Right hindlimb (tissue), 1 donor: ENCODE data around the gene NSFL1C.

Experiments used
- DNase-seq: peaks from one replicate; pipeline ENCODE4 v3.0.0-alpha.2; 2018

Gene NSFL1C

DNA sequence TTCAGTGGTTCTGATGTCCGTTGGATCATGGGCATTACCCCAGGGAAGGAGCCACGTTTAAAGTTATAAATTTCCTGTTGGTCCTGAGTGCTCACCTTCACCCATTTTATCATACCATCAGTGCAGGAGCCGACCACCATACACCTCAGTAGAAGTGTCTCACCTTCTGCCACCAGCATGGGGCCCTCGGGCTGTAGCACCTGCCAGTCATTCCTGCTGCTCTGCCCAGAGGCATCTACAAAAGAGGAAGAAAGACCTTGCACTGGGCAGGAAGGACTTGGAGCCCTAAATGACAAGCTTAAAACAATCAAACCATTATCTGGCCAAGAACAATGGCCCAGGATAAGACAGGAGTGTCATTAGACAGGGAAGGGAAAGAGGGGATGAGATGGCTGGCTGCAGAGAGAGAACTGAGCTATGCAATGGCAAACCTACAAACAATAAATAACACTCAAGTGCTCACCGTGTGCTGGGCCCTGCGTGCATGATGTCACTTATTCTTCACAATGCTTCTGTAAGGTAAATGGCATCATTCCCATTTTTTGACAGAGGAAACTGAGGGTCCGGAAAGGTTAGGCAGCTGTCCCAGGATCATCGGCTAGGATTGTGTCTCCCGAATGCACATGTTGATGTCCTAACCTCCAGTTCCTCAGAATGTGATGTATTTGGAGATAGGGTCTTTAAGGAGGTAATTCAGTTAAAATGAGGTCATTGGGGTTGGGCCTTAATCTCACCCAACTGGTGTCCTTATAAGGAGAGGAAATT, 13.4 kb upstream of the NSFL1C start:
- no peak for DNase-seq

DNA sequence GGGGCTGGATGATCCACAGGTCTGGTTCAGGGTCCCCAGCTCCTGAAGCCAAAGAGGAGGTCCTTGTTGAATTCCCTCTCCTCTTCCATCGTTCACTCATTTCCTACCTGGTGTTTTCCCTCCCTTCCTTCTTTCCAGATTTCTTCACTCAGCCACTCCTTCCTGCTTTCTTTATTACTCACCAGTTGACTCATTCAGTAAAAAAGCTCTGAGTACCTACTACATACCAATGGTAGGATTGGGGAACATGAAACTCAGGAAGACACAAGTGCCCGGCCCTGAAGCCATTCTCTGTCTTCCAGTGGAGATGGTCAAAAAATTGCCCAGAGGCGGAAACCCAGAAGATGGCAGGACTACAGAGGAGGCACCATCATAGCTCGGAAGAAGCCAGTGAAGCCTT, 11.9 kb upstream of the NSFL1C start:
- no peak for DNase-seq

DNA sequence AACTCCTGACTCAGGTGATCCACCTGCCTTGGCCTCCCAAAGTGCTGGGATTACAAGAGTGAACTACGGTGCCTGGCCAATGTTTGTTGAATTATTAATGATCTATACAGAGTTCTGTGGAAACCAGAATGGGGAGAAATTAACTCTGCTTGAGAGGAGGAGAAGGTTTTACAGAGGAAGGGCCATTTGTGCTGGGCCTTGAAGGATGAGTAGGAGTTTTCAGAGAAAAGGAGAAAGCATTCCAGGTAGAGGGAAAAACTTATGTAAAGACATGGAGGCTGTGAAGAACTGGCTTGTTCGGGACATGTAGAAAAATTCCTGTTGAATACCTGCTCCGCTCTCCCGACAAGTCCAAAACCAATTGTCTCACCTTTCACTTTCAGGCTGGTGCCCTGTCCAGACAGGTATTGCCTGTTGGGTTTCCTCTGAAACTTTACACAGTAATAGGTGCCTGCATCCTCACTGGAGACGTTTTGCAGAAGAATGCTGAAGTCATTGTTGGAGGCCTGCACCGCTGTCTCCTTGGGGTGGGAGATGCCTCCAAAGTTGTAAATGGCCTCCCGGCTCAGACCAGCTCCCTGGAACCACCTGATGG, 11.3 kb upstream of the NSFL1C start:
- DNase-seq: no peak

DNA sequence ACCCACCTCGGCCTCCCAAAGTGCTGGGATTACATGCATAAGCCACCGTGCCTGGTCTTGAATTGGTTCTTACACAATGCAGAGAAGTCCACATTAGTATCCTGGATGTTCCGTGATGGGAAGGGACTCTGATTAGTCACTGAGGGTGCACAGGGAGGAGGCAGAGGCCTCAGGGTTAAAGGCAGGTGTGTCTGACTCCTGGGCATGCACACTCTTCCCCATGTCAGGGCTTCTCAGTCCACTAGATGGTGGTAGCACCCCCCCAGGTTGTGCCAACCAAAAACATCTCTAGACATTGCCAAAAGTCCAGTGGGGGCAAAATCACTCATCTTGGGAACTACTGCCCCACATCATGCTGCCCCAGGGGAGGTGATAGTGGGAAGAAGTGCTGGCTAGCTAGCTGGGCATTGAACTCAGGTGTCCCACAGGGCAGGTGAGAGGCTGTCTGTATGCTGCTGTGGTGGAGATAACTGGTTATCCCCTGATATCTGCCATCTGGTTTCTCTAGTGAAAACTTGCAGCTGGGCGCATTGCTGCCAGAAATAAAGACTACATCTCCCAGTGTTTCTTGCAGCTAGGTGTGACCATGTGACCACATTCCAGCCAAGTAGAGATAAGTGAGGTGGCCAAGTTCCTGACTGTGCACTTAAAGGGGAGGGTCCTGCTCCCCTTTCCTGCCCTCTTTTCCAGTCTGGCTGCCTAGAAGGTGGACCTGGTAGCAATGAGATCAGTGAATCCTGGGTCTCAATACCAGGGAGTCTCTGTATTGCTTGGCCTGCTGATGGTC, 8.4 kb upstream of the NSFL1C start:
- DNase-seq: no peak

DNA sequence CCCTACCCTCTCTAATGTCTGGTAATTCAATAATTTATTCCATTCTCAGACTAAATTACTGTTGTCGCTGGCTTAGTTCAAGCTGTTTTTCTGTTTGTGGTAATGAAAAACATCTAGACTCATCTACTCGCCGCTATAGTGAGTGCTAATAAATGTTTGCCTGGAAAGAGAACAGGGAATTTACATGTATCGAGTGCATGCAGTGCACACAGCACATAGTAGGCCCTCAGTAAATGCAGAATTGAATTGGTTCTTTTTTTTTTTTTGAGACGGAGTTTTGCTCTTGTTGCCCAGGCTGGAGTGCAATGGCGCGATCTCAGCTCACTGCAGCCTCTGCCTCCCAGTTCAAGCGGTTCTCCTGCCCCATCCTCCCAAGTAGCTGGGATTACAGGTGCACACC, 7.7 kb upstream of the NSFL1C start:
- no peak for DNase-seq

DNA sequence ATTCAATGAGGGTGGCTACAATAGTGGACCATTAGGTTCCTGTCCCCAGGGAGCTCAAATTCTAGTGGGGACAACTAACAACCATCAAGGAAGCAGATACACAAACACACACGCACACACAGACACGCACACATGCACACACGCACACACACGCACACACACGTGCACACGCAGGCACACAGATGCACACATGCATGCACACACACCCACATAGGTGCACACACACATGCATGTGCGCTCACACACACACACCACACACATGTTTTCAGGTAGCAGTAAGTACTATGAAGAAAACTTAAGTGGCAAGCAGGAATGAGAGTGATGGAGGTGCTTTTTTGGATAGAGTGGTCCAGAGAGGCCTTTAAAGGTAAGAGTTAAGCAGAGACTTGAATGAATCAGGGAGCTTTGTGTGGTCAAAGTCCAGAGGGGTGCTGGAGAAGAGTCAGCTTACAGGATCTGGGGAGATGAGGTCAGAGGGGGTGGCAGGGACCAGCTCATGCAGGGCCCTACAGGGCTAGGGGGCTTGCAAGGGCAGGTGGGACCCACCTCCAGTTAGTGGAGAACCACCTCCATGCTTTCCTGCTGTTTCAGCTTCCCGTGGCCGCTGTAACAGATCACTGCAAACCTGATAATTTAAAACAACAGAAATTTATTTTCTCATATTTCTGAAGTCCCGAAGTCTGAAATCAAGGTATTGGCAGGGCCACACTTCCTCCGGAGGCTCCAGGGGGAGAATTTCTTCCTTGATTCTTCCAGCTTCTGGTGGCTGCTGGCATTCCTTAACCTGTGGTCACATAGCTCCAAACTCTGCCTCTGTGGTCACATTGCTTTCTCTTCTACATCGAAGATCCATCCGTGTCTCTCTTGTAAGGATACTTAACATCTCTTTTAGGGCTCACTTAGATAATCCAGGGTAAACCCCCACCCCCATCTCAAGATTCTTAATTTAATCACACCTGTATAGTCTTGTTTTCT, 6.9 kb upstream of the NSFL1C start:
- DNase-seq: no peak

DNA sequence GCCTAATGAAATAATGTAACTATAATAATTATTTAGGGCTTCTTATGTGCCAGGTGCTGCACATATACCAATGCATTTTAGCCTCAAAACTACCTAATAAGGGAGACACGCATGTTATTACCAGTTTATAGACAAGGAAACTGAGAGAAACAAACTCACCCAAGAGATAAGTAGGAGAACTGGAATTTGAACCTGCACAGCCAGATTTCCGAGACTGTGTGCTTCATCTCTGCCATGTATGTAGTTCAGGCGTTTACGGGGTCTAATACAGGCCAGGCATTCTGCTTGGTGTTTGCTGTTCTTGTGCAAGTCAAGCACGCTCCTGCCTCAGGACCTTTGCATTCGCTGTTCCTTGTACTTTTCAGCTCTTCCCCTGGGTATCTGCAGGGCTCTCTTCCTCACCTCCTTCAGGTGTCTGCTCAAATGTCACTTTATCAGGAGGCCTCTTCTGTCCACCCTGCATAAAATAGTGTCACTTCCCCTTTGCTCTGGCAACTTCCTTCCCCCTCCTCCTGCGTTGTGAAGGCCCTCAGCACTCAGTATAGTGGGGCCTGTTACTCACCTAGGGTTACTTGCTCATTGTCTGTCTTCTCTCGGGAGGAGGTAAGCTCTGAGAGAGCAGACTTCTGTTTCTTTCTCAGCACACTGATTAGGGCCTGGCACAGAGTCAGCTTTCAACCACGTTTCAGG, 6.1 kb upstream of the NSFL1C start:
- no peak for DNase-seq

DNA sequence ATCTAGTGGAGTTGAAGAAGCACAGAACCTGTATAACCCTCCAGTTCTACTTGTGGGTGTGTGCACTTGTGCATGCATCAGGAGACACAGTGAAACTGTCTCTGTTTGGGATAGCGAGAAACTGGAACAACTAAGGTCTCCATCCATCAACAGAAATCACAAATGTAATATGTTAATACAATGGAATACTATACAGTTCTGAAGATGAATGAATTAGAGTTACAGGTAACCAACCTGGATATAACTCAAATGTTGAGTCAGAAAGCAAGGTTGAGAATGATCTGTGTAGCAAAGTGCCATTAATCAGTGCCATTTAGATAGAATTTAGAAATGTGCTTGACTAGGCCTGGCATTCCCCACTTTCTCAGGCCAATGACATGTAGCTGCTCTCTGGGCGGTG, 4.6 kb upstream of the NSFL1C start:
- DNase-seq: no peak

DNA sequence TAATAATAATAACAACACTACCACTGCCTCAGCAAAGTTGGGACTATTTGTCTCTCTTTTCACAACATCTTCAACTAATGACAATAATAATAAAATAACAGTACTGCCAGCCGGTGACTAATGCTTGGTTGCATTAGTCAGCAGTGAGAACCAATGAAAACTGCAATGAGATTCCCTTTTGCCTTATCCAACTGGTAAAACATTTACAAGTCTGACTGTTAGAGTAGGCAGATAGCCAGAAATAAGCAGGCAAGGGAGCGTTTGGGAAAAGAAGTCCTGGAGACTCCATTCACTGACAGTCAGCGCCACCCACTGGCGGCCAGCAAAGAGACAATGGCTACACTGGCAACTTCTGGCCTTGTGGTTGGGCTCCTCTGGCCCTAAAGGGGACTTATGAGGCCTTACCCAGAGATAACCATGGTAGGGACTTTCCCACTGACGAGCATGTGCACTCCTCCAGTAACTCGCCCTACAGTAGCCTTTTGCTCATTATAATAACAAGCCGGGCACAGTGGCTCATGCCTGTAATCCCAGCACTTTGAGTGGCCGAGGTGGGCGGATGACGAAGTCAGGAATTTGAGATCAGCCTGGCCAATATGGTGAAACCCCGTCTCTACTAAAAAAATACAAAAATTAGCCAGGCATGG, 3.4 kb upstream of the NSFL1C start:
- peak; percentile 79 for DNase-seq

DNA sequence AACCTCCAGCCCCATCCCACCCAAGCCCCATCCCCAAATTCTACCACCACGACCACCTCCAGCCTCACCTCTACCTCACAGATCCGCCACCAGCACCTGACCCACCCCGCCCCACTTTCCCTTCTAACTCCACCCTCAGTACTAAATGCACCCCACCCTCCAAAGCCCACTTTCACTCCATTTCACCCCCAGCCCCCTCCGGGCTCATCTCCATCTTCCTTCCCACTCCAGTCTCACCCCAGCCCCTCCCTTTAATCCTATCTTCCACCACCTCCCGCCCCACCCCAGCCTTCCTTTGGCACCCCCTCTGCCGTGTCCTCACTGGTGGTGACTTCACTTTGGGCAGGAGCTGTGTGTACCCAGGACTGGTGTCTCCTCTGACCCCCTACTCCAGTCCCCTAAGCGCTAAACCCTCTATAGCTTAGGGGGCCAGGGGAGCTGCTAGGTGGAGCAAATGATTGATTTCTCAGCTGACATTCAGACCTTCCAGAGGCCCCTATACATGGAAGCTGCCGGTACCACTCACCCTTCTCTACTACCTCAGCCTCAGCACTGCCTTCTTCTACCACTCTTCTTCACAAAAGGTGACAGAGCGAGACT, 2.8 kb upstream of the NSFL1C start:
- DNase-seq: no peak

DNA sequence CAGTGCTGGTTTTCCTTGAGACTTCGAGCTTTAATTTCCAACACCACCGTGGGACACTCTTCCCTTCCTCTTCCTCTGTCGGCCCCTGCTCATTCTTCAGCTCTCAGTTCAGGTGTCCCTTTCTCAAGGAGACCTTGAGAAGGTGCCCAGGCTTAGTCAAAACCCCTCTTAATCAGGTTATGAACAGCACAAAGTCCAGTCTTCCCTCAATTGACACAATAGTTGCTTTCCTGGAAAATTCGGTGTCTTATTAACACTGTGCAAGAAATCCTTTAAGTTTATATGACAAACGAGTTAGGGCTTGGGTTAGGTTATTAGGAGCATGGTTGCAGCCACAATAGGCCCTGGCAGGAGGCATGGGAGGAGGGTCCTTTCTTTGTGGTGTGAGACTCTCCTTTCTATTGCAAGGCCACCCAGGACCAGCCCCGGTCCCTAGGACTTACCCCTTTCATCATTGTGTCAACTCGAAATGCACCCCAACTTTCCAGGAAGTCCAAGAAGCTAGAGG, 1.5 kb upstream of the NSFL1C start:
- no peak for DNase-seq

DNA sequence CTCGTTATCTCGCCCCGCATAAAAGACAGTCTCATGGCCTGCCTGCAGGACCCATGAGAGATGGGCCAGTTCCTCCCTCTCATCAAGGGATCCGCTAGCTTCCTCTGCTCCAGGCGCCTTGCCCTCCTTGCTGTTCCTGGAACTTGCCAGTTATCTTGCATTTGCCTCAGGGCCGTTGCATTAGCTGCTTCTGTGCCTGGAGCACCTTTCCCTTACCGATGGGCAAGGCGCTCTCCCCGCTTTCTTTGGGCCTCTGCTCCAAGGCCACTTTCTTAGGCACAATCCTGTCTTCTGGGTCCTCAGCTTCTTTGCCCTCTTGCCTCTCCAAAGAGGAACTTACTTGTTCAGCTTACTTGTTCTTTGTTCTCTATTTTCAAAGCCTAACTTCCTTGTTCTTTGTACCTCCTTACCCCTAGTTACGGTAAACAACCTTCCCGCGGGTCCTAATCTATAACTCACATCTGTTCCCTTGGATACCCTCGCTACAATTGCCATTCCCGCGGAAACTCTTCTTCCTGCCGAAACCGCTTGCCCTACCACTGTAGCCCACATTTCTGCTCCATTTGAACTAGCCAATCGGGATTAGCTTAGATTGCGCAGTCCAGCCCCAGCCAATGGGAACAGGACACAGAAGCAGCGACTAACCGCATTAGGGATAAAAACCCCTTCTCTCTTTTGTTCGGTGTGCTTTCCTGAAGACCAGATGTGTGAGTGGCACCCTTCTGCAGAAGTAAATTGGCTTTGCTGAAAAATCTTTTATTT, 887 bp upstream of the NSFL1C start:
- no peak for DNase-seq

DNA sequence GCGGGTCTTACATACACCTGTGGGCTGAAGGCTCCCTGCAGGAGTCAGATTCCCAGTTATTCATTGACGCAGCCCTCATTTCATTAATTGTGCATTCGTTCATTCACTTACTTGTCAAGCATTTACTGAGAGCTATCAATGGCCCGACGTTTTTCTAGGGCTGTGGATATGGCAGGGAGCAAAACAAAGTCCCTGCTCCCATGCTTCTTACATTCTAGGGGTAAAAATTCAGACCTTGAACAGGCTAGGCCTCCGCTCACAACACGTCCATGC, 369 bp upstream of the NSFL1C start:
- no peak for DNase-seq

DNA sequence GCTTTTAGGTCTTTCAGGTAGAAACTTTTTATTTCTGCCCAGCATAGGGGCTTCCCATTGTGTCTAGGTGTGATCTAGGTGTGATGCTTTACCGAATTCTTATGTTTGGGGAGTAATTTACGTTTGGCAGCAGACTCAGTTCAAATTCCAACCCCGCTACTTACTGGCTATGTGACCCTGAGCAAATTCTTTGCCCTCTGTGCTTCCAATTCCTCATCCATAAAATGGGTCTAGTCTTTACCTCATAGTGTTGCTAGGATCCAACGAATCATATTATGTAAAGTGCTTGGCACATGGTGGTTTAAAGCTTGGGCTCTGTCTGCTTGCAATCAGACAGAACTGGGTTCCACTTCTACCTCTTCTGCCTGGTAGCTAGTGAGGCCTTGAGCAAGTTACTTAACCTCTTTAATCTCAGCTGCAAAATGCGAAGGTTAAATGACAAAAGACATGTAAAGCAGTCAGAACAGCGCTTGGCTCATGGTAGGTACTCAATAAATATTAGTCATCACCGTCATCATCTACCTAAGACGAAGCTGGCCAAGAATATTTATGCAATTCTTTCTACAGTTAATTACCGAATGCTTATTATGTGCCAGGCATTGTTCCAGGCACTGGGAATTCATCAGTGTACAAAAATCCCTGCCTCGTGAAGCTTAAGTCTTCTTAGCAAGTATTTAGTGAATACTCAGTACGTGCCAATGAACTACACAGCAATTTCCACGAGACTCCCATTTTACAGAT, 1.0 kb downstream of the NSFL1C start:
- no peak for DNase-seq

DNA sequence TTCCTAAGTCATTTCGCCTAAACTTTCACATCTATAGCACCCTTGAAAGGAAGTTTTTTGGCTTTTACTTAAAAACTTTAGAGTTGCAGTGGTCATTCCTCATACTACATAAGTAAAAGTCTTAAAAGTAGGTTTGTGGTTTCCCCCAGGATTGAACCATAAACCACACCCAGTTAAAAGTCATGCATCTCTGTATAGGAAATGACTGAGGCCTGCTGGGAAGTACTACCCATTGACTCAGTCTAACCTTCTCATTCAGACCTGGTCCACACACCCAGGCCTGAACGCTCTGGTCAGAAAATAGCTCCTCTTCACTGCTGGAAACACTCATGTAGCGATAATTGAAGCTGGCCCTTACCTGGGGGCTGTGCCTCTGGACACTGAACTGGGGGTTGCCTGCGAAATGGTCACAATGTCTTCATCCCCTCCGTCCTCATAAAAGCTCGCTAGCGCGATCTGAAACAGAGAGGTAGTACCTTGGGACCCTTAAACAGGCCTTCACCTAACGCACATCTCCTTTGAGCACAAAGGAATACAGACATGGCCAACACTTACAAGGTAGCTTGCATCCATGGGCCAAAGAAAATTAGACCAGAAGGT, 2.6 kb downstream of the NSFL1C start:
- DNase-seq: no peak

DNA sequence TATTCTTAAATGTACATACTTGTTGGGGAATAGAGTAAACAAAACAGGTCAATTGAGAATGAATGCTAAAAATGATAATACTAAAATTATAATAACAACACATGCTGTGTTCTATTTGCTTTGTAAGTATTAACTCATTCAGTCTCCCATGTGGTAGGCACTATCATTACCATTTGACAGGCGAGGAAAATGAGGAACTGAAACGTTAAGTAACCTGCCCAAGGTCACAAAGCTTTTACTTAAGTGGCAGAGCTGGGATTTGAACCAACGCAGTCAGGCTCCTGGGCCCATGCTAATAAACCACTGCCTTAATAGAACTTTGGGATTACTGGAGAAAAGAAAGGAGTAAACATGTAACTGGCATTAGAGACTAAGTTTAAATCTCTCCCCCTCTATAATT, 3.8 kb downstream of the NSFL1C start:
- no peak for DNase-seq

DNA sequence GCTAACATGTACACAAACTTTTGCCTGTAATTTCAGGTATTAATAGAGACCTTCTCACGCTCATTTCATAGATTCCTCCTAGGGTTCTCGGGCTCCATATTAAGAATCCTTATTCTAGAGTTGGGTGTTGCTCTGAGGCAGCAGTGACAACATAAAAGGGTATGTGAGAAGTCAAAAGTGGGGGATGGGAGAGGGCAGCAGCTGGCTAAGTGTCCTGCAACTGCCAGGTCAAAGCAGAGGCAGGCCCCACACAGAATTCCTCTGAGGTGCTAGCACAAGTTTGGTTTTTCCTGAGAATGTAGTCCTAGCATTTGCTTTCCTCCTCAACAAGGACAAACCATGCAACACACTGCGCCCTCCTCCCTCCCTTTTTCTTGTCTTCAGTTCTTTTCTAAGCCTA, 4.6 kb downstream of the NSFL1C start:
- no peak for DNase-seq

DNA sequence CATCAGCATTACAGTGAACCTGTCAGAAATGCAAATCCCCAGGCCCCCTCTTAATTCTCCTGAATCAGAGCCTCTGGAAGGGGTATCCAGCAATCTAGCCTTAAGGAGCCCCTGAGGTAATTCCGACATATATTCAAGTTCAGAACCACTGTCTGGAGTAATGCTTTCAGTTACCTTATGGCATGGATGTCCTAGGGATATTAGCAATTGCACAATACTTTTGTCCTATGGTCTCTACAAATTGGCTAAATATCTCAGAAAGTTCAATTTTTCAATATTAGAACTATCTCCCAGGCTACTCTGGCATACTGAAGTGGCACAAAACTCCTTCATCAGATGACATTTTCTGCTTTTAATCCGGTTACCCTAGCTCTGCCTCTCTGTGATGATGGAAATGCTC, 6.4 kb downstream of the NSFL1C start:
- DNase-seq: no peak

DNA sequence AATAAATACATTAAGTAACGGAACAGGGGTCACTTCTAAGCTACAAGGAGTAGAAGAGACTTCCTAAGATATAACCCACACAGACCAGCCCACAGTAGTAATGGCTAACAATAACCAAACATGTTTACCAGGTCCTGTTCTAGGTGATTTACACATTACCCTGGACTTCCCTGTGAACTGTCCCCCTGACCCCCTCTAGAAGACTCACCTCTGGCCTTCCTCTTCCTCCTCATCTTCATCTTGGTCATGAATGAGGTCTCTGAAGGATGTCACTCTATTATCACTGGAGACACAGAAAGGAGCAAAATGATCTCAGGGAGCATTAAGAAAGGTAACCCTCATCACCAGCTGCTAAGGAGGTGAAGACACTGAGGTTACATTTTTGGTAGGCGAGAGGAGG, 8.7 kb downstream of the NSFL1C start:
- no peak for DNase-seq
